Central memory CD4-positive, alpha-beta T cell (primary cell): ENCODE measurements around the gene EYS.
"Not testable (repeated sequence)": the region's sequence is repeated elsewhere in the genome, so short reads cannot be mapped to it uniquely, and the experiment has no call there.

Experiments used
- DNase-seq: peaks from one replicate; pipeline ENCODE4 v3.0.0; 2022

Gene EYS

DNA sequence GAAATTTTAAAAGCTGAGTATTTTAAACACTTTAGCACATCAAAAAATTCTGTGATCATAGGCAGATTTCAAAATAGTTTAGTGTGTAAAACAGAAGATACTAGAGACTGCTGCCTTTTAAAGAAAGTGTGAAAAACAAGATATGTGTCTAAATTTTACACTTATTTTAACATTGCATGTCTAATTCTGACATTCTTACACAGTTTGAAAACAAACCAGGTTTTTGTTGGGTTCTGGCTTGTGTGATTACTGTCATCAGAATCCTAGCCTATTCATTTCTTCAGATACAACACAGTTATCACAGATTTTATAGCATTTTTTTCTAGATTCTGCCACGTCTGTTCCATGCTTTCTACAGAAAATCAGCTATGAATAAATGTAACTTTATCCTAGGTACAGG is 257.1 kb downstream of the EYS start:
- DNase-seq = no peak

- DNase-seq = no peak
These were observed 258.2 kb downstream of the EYS start for GRCh38 chr6:65448866-65449265.

DNA sequence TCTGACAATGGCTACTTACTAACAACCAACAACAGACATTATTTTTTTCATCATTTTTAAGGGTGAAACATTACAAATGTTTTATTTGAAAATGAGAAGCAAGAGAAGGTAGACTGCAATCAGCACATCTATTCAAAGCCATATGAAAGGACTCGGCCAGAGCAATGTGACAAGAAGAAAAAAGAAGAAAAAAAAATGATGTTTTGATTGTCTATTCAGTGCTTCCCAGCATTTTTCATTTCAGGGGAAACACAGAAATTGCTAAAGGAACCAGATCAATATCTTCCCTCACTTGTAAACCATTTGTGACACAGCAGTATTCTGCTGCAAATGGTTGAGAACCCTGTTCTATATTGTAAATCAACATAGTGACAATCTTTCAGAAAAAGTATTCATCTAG is 270.7 kb downstream of the EYS start:
- DNase-seq = no peak

DNA sequence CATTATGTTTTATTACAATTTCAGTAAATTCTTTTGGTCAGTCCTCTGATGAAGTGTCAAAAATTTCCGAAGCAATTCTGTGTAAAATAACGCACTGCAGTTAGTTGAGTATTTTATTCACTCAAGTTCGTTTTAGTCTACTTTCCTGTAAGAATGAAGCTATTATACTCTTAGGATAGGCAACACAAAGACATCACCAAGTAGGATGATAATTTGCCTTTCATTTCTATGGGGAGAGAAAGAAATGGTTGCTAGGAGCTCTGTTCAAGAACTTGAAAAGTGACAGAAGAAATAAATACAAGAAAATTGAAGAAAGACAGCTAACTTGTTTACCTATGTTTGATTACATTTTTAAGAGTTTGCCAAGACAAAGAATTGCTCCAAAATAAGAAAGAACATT is 290.4 kb downstream of the EYS start:
- no peak for DNase-seq

GRCh38 chr6:65410309-65410708 is 296.7 kb downstream of the EYS start:
- DNase-seq = no peak

- no peak for DNase-seq
These were observed 304.5 kb downstream of the EYS start for GRCh38 chr6:65402564-65402963.

- DNase-seq = no peak
These were observed 307.5 kb downstream of the EYS start for GRCh38 chr6:65399355-65400084.

GRCh38 chr6:65398851-65399250 is 308.2 kb downstream of the EYS start:
- DNase-seq = no peak

DNA sequence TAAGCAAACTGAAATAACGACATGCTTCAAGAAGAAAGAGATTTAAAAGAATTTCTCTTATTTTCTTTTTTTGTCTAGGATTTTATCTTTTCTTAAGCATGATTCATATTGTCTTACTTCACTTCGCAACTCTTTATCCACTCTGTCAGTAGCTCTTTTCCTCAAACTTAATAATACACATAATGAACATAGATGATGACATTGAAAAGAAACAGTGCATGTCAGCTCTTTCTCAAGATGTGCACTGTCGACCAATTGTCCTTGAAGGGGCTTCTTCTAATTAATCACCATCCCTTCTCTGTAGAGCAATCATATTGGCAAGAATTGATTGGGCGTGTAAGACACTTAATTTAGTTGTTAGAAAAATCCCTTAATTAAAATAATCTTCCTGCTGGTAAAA is 356.5 kb downstream of the EYS start:
- no peak for DNase-seq

DNA sequence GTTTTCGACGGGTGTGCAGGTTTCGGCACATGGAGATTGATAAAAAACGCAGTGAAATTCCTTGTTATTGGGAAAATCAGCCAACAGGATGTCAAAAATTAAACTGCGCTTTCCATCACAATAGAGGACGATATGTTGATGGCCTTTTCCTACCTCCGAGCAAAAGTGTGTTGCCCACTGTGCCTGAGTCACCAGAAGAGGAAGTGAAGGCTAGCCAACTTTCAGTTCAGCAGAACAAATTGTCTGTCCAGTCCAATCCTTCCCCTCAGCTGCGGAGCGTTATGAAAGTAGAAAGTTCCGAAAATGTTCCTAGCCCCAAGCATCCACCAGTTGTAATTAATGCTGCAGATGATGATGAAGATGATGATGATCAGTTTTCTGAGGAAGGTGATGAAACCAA is 404.4 kb downstream of the EYS start:
- not testable (repeated sequence) for DNase-seq

GRCh38 chr6:65299236-65299635 is 407.8 kb downstream of the EYS start:
- no peak for DNase-seq

- no peak for DNase-seq
These were observed 411.2 kb downstream of the EYS start for GRCh38 chr6:65295812-65296211.

- no peak for DNase-seq
These were observed 417.5 kb downstream of the EYS start for GRCh38 chr6:65289491-65289890.

- DNase-seq = no peak
These were observed 421.8 kb downstream of the EYS start for GRCh38 chr6:65285275-65285674.

- DNase-seq = no peak
These were observed 427.0 kb downstream of the EYS start for GRCh38 chr6:65280060-65280459.

- DNase-seq = no peak
These were observed 444.8 kb downstream of the EYS start for GRCh38 chr6:65262241-65262640.

GRCh38 chr6:65259982-65260381 is 447.0 kb downstream of the EYS start:
- no peak for DNase-seq

GRCh38 chr6:65259059-65259458 is 448.0 kb downstream of the EYS start:
- DNase-seq = no peak

GRCh38 chr6:65253041-65253440 is 454.0 kb downstream of the EYS start:
- DNase-seq = no peak

DNA sequence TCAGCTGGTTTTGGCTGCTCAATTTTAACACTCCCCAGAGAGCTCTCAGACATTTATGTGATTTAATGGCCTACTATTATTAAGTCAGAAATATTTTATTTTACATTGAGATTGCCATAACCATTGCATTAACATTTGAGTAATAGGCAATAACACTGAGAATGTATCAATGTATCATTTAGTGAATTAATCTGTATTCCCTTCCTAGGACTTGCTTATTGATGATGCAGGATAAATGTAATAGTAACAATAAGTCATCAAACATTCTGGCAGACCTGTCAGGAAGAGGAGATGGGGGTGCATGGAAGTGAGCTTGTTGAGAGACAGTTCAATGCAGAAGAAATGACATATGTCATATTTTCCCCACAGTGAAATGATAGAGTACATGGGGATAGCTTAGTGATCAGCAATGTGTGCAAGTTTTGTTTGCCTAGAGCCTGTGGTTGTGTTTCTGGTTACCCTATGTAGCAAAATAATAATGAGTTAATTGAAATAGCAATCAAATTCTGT is 458.9 kb downstream of the EYS start:
- DNase-seq = no peak

GRCh38 chr6:65231616-65232015 is 475.4 kb downstream of the EYS start:
- DNase-seq = no peak

DNA sequence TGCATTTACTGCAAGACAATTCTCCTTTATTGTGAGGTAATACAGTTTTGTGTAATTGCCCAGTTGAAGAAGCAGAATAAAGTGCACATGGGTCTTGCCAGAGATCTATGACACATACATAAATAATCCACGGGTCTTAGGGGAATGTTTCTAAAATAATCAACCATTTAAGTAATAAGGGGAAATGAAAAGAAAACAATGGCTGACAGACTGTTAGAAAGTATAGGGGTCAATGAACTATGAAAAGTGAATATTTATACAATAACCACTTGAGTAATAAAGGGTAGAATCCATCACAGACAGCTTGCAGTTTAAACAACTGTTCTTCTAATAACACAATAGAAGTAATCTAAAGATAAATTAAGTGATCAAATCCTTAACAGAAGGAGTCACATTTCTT is 477.2 kb downstream of the EYS start:
- no peak for DNase-seq

DNA sequence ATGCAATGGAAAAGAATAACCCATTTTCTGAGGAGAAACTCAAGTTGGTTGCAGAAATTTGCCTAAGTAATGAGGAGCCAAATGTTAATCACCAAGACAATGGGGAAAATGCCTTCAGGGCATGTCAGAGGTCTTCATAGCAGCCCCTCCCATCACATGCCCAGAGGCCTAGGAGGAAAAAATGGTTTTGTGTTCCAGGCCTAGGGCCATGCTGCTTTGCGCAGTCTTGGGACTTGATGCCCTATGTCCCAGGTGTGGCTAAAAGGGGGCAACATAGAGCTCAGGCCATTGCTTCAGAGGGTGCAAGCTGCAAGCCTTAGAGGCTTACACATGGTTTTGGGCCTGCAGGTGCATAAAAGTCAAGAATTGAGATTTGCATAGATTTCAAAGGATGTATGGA is 485.9 kb downstream of the EYS start:
- DNase-seq = no peak

- no peak for DNase-seq
These were observed 504.3 kb downstream of the EYS start for GRCh38 chr6:65202738-65203137.

DNA sequence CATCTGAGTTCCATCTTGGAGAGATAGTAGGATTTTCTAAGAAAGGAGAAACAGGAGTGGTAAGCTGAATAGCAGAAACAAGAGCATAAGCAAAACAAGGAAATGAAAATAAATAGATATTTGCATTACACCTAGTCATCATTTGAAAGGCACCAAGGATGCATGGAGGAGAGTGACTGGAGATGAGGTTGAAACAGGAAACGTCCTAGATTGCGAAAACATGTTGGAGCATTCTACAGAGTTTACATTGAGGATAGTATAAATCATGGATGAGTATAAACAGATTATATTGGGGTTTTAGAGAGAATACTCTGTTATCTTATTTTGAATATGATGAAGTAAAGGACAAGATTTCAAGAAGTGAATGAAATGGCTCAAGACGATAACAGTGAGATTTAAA is 507.3 kb downstream of the EYS start:
- no peak for DNase-seq
